Measurements from ENCODE around the gene ZBTB8OS. TPM values are rescaled to one million over a fixed set of nuclear protein-coding genes. Genes with fewer than 3 reads are reported as not detected.

The ZBTB8OS gene
- total RNA-seq, 1 experiment from 2014 or later, result 60.5 TPM

DNA sequence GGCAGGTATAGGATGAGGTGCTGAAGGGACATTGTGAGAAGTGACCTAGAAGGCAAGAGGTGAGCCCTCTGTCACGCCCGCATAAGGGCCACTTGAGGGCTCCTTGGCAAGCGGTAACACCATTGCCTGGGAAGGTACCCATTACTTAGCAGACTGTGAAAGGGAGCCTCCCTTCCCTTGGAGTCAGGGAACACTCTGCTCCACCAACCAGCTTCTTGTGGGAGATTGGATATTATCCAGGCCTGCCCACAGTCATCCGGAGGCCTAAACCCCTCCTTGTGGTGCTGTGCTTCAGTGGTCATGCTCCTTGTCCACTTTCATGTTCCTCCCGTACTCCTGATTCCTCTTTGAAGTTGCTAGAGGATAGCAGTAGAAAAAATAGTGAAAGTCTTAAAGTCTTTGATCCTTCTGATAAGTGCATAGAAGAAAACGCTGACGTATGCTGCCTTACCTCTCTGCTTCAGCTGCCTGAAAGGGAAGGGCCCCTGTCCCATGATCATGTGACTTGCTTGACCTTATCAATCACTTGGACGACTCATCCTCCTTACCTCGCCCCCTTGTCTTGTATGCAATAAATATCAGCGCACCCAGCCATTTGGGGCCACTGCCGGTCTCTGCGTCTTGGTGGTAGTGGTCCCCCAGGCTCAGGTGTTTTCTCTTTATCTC is 16.7 kb upstream of the ZBTB8OS start (continued):
- TF ChIP-seq, protein P1, sequence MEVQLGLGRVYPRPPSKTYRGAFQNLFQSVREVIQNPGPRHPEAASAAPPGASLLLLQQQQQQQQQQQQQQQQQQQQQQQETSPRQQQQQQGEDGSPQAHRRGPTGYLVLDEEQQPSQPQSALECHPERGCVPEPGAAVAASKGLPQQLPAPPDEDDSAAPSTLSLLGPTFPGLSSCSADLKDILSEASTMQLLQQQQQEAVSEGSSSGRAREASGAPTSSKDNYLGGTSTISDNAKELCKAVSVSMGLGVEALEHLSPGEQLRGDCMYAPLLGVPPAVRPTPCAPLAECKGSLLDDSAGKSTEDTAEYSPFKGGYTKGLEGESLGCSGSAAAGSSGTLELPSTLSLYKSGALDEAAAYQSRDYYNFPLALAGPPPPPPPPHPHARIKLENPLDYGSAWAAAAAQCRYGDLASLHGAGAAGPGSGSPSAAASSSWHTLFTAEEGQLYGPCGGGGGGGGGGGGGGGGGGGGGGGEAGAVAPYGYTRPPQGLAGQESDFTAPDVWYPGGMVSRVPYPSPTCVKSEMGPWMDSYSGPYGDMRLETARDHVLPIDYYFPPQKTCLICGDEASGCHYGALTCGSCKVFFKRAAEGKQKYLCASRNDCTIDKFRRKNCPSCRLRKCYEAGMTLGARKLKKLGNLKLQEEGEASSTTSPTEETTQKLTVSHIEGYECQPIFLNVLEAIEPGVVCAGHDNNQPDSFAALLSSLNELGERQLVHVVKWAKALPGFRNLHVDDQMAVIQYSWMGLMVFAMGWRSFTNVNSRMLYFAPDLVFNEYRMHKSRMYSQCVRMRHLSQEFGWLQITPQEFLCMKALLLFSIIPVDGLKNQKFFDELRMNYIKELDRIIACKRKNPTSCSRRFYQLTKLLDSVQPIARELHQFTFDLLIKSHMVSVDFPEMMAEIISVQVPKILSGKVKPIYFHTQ (CRISPR knock-in tag; IDR thresholded peaks at IDR 0.05), result no peak

DNA sequence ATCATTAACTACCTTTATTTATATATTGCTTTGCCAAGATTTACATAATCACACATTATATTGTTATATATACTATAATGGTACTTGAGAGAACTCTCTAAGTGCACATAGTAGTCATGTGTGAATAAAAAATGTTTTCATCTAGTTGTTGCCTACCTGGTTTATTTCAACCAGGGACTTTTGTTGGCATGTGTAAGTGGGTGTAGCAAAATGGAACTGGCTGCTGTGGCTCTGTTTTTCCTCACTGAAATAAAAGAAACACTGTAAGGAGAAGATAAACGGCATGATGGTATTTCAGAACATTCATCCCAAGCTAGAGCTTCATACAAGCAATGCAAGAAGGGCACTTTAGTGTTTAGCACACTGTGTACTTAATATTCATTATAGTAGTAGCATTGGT is 15.6 kb upstream of the ZBTB8OS start:
- POLR2A ChIA-PET, result interaction anchor here (0.8 kb wide), 1 partner anchor 145 kb away, joined by 5 read pairs; no protein-coding TSS in a partner anchor
- H3K36me3 Mint-ChIP-seq, result peaks cover 79% of the 10 kb centered on the region
- no peaks in the 10 kb centered on the region for H3K4me1 Mint-ChIP-seq
- no peaks in the 10 kb centered on the region for H3K27me3 Mint-ChIP-seq (ENCODE audit: low read depth)
- CTCF ChIA-PET, result interaction anchor here (1.2 kb wide), 1 partner anchor 146 kb away, joined by 3 read pairs; no protein-coding TSS in a partner anchor
- H3K9me3 Mint-ChIP-seq, result no peaks in the 10 kb centered on the region
- no peak overlapping the region for H3K4me3 Mint-ChIP-seq
- DNase-seq (ENCODE audit: low spot score) (no peak), ATAC-seq (no peak)
- H3K27ac Mint-ChIP-seq, result no peak overlapping the region
- TF ChIP-seq, protein P2, sequence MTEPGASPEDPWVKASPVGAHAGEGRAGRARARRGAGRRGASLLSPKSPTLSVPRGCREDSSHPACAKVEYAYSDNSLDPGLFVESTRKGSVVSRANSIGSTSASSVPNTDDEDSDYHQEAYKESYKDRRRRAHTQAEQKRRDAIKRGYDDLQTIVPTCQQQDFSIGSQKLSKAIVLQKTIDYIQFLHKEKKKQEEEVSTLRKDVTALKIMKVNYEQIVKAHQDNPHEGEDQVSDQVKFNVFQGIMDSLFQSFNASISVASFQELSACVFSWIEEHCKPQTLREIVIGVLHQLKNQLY (CRISPR knock-in tag; IDR thresholded peaks at IDR 0.05), result no peak
- TF ChIP-seq, protein P3, sequence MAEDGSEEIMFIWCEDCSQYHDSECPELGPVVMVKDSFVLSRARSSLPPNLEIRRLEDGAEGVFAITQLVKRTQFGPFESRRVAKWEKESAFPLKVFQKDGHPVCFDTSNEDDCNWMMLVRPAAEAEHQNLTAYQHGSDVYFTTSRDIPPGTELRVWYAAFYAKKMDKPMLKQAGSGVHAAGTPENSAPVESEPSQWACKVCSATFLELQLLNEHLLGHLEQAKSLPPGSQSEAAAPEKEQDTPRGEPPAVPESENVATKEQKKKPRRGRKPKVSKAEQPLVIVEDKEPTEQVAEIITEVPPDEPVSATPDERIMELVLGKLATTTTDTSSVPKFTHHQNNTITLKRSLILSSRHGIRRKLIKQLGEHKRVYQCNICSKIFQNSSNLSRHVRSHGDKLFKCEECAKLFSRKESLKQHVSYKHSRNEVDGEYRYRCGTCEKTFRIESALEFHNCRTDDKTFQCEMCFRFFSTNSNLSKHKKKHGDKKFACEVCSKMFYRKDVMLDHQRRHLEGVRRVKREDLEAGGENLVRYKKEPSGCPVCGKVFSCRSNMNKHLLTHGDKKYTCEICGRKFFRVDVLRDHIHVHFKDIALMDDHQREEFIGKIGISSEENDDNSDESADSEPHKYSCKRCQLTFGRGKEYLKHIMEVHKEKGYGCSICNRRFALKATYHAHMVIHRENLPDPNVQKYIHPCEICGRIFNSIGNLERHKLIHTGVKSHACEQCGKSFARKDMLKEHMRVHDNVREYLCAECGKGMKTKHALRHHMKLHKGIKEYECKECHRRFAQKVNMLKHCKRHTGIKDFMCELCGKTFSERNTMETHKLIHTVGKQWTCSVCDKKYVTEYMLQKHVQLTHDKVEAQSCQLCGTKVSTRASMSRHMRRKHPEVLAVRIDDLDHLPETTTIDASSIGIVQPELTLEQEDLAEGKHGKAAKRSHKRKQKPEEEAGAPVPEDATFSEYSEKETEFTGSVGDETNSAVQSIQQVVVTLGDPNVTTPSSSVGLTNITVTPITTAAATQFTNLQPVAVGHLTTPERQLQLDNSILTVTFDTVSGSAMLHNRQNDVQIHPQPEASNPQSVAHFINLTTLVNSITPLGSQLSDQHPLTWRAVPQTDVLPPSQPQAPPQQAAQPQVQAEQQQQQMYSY (CRISPR knock-in tag; IDR thresholded peaks at IDR 0.05), result no peak
- TF ChIP-seq, protein P4, sequence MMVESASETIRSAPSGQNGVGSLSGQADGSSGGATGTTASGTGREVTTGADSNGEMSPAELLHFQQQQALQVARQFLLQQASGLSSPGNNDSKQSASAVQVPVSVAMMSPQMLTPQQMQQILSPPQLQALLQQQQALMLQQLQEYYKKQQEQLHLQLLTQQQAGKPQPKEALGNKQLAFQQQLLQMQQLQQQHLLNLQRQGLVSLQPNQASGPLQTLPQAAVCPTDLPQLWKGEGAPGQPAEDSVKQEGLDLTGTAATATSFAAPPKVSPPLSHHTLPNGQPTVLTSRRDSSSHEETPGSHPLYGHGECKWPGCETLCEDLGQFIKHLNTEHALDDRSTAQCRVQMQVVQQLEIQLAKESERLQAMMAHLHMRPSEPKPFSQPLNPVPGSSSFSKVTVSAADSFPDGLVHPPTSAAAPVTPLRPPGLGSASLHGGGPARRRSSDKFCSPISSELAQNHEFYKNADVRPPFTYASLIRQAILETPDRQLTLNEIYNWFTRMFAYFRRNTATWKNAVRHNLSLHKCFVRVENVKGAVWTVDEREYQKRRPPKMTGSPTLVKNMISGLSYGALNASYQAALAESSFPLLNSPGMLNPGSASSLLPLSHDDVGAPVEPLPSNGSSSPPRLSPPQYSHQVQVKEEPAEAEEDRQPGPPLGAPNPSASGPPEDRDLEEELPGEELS (CRISPR knock-in tag; IDR thresholded peaks at IDR 0.05), result no peak
- no peak for TF ChIP-seq JAZF1 (CRISPR knock-in tag; IDR thresholded peaks at IDR 0.05)
- no peak for TF ChIP-seq GABPB1 (CRISPR knock-in tag; IDR thresholded peaks at IDR 0.05)
- TF ChIP-seq ETV6 (CRISPR knock-in tag; IDR thresholded peaks at IDR 0.05), result no peak
- TF ChIP-seq, protein P5, sequence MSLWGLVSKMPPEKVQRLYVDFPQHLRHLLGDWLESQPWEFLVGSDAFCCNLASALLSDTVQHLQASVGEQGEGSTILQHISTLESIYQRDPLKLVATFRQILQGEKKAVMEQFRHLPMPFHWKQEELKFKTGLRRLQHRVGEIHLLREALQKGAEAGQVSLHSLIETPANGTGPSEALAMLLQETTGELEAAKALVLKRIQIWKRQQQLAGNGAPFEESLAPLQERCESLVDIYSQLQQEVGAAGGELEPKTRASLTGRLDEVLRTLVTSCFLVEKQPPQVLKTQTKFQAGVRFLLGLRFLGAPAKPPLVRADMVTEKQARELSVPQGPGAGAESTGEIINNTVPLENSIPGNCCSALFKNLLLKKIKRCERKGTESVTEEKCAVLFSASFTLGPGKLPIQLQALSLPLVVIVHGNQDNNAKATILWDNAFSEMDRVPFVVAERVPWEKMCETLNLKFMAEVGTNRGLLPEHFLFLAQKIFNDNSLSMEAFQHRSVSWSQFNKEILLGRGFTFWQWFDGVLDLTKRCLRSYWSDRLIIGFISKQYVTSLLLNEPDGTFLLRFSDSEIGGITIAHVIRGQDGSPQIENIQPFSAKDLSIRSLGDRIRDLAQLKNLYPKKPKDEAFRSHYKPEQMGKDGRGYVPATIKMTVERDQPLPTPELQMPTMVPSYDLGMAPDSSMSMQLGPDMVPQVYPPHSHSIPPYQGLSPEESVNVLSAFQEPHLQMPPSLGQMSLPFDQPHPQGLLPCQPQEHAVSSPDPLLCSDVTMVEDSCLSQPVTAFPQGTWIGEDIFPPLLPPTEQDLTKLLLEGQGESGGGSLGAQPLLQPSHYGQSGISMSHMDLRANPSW (CRISPR knock-in tag; conservative IDR thresholded peaks at IDR 0.05; ENCODE audit: low read depth), result no peak
- TF ChIP-seq, protein P6, sequence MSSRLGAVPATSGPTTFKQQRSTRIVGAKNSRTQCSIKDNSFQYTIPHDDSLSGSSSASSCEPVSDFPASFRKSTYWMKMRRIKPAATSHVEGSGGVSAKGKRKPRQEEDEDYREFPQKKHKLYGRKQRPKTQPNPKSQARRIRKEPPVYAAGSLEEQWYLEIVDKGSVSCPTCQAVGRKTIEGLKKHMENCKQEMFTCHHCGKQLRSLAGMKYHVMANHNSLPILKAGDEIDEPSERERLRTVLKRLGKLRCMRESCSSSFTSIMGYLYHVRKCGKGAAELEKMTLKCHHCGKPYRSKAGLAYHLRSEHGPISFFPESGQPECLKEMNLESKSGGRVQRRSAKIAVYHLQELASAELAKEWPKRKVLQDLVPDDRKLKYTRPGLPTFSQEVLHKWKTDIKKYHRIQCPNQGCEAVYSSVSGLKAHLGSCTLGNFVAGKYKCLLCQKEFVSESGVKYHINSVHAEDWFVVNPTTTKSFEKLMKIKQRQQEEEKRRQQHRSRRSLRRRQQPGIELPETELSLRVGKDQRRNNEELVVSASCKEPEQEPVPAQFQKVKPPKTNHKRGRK (CRISPR knock-in tag; IDR thresholded peaks at IDR 0.05; ENCODE audit: borderline replicate concordance), result no peak
- TF ChIP-seq, protein P7, sequence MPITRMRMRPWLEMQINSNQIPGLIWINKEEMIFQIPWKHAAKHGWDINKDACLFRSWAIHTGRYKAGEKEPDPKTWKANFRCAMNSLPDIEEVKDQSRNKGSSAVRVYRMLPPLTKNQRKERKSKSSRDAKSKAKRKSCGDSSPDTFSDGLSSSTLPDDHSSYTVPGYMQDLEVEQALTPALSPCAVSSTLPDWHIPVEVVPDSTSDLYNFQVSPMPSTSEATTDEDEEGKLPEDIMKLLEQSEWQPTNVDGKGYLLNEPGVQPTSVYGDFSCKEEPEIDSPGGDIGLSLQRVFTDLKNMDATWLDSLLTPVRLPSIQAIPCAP (CRISPR knock-in tag; IDR thresholded peaks at IDR 0.05), result no peak
